Effector memory CD4-positive, alpha-beta T cell (primary cell): Measurements from ENCODE around the gene HERC6.
"Not testable (repeated sequence)": the region's sequence is repeated elsewhere in the genome, so short reads cannot be mapped to it uniquely, and the experiment has no call there.

Experiments used
- DNase-seq, 3 donors: peaks; one replicate each; pipeline ENCODE4 v3.0.0-alpha.2; 2020
- H3K27ac ChIP-seq: 2 replicates; pipeline ENCODE4 v1.7.0; 2013; ENCODE audit warnings: mild to moderate bottlenecking, low read length, moderate library complexity; ENCODE audit not compliant: insufficient read depth, poor library complexity, severe bottlenecking
- H3K27me3 ChIP-seq: replicated peaks from 2 replicates; pipeline ENCODE4 v1.7.0; 2013; ENCODE audit warnings: mild to moderate bottlenecking, low read length; ENCODE audit not compliant: insufficient read depth, control insufficient read depth, poor library complexity, severe bottlenecking
- H3K36me3 ChIP-seq: 2 replicates; pipeline ENCODE4 v1.7.0; 2013; ENCODE audit warnings: mild to moderate bottlenecking, low read length, moderate library complexity; ENCODE audit not compliant: control insufficient read depth, insufficient read depth
- H3K4me1 ChIP-seq: 2 replicates; pipeline ENCODE4 v1.7.0; 2013; ENCODE audit warnings: low read length, mild to moderate bottlenecking; ENCODE audit not compliant: control insufficient read depth, insufficient read depth, poor library complexity, severe bottlenecking
- H3K4me3 ChIP-seq: 2 replicates; pipeline ENCODE4 v1.7.0; 2013; ENCODE audit warnings: low read length, low read depth, mild to moderate bottlenecking; ENCODE audit not compliant: insufficient read depth, poor library complexity, severe bottlenecking
- H3K9me3 ChIP-seq: 2 replicates; pipeline ENCODE4 v1.7.0; 2013; ENCODE audit warnings: mild to moderate bottlenecking, low read length, moderate library complexity; ENCODE audit not compliant: control insufficient read depth

HERC6 gene

DNA sequence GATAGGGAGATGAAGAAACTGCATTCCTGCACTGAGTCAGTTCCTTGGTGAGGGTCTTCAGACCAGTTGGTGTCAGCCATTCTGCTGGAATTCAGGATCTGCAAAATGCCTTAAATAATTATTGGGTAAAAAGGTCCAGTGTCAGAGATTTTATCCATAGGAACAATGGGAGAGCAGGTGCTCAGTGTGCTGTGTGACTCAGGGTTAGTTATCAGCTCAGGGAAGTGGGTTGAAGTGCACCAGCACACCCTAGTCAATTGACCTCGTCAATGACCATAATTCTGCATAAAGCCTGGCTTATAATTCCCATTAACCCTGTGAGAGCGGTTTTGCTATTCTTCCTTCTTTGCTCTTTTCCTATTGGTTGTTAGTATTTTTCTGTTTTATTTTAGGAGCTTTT is 37.3 kb downstream of the HERC6 start:
- Histone ChIP-seq H3K9me3 (no peaks in the 10 kb centered on the region), H3K36me3 (peaks cover 24% of the 10 kb centered on the region), H3K27me3 (no peaks in the 10 kb centered on the region), H3K4me1 (no peaks in the 10 kb centered on the region), H3K27ac (no peak overlapping the region), H3K4me3 (no peak overlapping the region)
- no peak for DNase-seq

DNA sequence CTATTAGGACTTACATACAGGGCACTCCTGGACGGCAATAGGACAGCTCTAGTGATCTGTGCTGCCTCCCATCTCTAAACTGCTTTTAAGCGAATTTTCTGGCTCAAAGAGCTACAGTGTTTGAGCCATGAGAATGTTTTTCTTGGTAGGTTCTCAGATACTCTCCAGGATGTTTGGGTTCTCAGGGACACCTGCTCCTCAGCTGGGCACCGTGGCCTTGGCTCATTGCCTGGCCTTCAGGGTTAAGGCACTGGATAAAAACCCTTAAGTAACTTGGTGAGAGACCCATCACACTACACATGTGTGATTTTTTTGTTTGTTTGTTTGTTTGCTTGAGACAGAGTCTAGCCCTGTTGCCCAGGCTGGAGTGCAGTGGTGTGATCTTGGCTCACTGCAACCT is 39.8 kb downstream of the HERC6 start:
- Histone ChIP-seq H3K4me3 (no peak overlapping the region), H3K36me3 (peaks cover 18% of the 10 kb centered on the region)

DNA sequence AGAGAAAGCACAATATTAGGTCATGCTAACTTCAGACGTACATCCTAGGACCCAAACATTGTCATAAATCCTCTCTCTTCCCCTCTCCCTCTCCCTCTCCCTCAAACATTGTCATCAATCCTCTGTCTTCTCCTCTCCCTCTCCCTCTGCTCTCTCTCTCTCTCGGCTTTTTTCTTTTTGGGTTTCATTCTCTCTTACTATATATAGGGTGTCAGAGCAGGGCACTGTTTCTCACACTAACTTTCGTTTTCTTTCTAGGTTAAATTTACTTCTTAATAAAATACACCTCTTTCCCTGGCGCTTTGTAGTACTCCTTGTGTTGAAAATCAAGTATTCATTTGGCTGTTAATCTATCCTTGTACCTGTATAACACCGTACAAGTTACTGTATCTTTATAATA is 41.2 kb downstream of the HERC6 start:
- Histone ChIP-seq H3K9me3 (no peaks in the 10 kb centered on the region), H3K27me3 (no peaks in the 10 kb centered on the region), H3K36me3 (peaks cover 12% of the 10 kb centered on the region), H3K4me1 (no peaks in the 10 kb centered on the region), H3K27ac (no peak overlapping the region), H3K4me3 (no peak overlapping the region)
- DNase-seq, result no peak

More for the DNA sequence above, 39.8 kb downstream of the HERC6 start:
- Histone ChIP-seq H3K9me3 (no peaks in the 10 kb centered on the region), H3K4me1 (no peaks in the 10 kb centered on the region), H3K27ac (no peak overlapping the region), H3K27me3 (no peaks in the 10 kb centered on the region)
- DNase-seq, result no peak

DNA sequence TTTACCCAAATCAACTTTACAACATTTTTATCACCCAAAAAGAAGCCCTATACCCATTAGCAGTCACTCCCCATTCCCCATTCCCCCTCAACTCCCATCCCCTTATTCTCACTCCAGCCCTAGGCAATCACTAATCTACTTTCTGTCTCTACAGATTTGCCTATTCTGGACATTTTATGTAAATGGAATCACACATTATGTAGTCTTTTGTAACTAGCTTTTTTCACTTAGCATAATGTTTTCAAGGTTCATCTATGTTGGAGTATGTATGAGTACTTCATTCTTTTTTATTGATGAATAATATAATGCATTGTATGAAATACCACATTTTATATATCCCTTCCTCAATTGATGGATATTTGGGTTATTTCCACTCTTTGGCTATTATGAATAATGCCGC is 42.2 kb downstream of the HERC6 start:
- H3K4me1 ChIP-seq, result no peaks in the 10 kb centered on the region
- H3K36me3 ChIP-seq, result peaks cover 9% of the 10 kb centered on the region
- H3K4me3 ChIP-seq, result no peak overlapping the region

DNA sequence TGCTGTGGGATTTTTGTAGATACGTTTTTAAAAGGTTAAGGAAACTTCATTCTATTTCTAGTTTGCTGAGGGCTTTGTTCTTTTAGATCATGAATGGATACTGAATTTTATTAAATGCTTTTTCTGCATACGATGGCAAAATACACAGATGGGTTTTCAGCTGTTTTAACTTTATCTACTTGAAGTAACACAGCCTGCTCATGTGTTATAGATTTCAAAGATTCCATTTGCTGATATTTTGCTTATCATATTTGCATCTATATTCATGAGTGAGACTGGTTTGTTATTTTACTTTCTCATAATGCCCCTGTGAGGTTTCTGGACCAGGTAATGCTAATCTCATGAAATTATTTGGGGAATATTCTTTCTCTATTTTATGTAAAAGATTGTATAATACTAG is 43.8 kb downstream of the HERC6 start:
- Histone ChIP-seq H3K4me3 (no peak overlapping the region), H3K27me3 (no peaks in the 10 kb centered on the region), H3K4me1 (no peaks in the 10 kb centered on the region), H3K27ac (no peak overlapping the region), H3K36me3 (peaks cover 9% of the 10 kb centered on the region), H3K9me3 (no peaks in the 10 kb centered on the region)
- DNase-seq, result no peak

More for the DNA sequence above, 42.2 kb downstream of the HERC6 start:
- no peaks in the 10 kb centered on the region for H3K27me3 ChIP-seq
- H3K9me3 ChIP-seq, result no peaks in the 10 kb centered on the region
- DNase-seq, result no peak
- no peak overlapping the region for H3K27ac ChIP-seq

DNA sequence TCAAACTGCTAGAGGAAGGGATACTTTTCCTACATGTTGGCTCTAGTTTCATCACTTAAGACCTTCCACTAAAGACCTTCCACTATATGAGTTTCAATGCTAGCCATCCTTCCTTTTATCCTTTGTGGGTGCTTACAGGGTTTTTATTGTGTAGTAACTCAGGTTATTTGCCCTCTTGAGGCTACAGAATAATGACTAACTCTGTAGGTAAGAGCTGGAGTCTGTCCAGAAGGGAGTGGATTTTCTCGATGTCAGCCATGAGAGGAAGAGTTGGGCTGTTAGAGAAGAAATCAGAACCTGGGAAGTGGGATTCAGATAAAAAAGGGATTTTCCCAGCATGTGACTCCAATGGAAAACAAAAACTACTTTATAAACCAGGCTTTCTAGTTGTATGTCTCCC is 50.7 kb downstream of the HERC6 start:
- Histone ChIP-seq H3K4me1 (no peaks in the 10 kb centered on the region), H3K27me3 (no peaks in the 10 kb centered on the region), H3K9me3 (no peaks in the 10 kb centered on the region), H3K4me3 (no peak overlapping the region), H3K27ac (no peak overlapping the region), H3K36me3 (peaks cover 13% of the 10 kb centered on the region)
- DNase-seq, result no peak

DNA sequence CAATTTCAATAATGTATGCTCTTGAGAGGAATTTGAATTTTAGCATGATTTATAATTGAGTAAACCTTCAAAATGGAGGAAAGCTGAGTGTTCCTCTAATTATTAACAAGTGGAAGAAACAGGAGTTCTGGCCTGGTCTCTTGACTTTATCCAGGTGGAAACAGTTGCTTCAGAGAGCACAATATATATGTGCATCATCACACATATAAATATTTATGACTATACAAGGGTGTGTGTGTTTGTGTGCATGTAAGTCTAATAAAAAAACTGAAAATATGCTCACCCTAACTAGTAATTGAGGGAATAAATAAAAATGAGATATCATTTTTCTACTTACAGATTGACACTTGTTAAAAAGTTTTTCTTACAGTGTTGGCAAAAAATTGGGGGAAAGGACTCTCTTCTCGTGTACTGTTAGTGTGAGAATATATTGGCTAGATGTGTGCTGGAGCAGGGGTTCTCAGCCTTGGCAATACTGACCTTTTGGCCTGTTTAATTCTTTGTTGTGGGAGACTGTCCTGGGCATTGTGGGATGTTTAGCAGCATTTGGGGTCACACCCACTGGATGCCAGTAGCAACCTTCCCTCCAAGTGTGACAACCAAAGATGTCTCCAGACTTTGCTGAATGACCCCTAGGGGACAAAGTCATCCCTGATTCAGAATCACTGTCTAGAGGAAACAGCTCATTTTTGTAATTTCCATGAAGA is 57.5 kb downstream of the HERC6 start:
- DNase-seq, result no peak
- peaks cover 26% of the 10 kb centered on the region for H3K36me3 ChIP-seq

DNA sequence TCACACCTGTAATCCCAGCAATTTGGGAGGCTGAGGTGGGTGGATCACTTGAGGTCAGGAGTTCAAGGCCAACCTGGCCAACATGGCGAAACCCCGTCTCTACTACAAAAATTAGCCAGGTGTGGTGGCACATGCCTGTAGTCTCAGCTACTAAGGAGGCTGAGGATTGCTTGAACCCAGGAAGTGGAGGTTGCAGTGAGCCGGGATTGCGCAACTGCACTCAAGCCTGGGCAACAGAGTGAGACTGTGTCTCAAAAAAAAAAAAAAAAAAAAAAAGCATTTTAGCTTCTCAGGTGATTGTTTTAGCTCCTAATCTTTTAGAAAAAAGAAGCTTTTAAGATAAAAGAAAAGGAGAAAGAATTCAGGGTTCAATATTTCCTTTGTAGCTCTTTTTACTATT is 59.2 kb downstream of the HERC6 start:
- H3K4me3 ChIP-seq, H3K9me3 ChIP-seq, DNase-seq, H3K27ac ChIP-seq, H3K4me1 ChIP-seq, H3K27me3 ChIP-seq: not testable (repeated sequence)
- H3K36me3 ChIP-seq, result peaks cover 26% of the 10 kb centered on the region

More for the DNA sequence above, 57.5 kb downstream of the HERC6 start:
- Histone ChIP-seq H3K27me3 (no peaks in the 10 kb centered on the region), H3K4me1 (no peaks in the 10 kb centered on the region), H3K4me3 (no peak overlapping the region), H3K27ac (no peak overlapping the region), H3K9me3 (no peaks in the 10 kb centered on the region)

DNA sequence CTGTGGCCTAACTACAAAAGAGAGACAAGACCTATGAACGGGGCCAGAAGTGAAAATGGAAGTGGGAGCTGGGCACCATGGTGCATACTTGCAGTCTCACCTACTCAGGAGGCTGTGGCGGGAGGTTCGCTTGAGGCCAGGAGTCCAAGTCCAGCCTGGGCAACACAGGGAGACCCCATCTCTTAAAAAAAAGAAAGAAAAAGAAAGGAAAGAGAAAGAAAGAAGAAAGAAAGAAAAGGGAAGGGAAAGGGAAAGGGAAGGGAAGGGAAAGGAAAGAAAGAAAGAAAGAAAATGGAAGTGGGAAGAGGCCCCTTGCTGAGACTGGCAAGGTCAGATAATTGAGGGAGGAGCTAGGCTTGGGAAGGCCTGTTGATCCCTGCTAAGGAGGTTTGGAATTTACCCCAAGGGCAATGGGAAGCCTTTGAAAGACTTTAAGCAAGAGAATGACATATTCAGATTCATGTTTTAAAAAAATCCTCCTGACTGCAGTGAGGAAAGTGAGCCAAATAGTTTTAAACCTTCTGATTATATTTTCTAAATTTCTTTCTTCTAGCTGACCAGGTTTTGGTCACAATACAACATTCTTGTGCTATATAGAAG is 60.6 kb downstream of the HERC6 start:
- Histone ChIP-seq H3K27ac (no peak overlapping the region), H3K4me3 (no peak overlapping the region), H3K27me3 (no peaks in the 10 kb centered on the region), H3K4me1 (no peaks in the 10 kb centered on the region), H3K36me3 (peaks cover 29% of the 10 kb centered on the region), H3K9me3 (no peaks in the 10 kb centered on the region)
- DNase-seq, result no peak

DNA sequence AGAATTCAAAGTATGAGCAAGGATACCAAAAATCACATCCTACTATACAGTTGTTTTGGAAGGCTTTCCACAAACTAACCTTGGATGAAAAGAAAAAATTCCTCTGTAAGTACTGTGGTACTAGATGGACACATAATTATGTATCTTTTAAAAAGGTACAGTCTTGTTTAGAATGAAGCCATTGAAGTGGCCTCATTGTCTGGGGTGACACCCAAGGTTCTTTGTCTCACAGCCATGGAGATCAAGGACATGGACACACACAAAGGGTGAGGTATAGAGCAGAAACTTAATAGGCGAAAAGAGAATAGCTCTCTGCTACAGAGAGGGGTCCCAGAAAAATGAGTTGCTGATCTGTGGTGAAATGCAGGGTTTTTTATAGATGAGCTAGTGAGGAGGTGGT is 61.5 kb downstream of the HERC6 start:
- no peak for DNase-seq
- peaks cover 29% of the 10 kb centered on the region for H3K36me3 ChIP-seq
- no peaks in the 10 kb centered on the region for H3K4me1 ChIP-seq
- H3K27me3 ChIP-seq, result no peaks in the 10 kb centered on the region
- no peaks in the 10 kb centered on the region for H3K9me3 ChIP-seq
- H3K27ac ChIP-seq, result no peak overlapping the region
- no peak overlapping the region for H3K4me3 ChIP-seq
